Cardiac septum (tissue), 1 donor: ENCODE results near the gene SMIM3. TPM values are rescaled to one million over a fixed set of nuclear protein-coding genes. Genes with fewer than 3 reads are reported as not detected.
"Not testable (repeated sequence)": the region's sequence is repeated elsewhere in the genome, so short reads cannot be mapped to it uniquely, and the experiment has no call there.

Source experiments
- DNase-seq: peaks from one replicate; pipeline ENCODE4 v3.0.0-alpha.2; 2020; ENCODE audit warnings: low spot score
- intact Hi-C: fragments of 100-400 bp; cut with DNase I; formaldehyde crosslinking; loops from one replicate; pipeline ENCODE4 v1.14.0; 2022
- total RNA-seq: library from RNA; stranded (reverse); fragmentation: NEBNext Ultra II Directional; extraction: Animal tissue kit (Norgen Biotek cat#: 25700); gene quantifications from one replicate; pipeline ENCODE4 v1.2.1, GENCODE V29; 2021
- donor health status: DM: no; HTN: no; CAD: no.

Gene SMIM3
- total RNA-seq, 1 donor from 2014 or later = 15.3 TPM

GRCh38 chr5:150788977-150789376, 10.4 kb downstream of the SMIM3 start:
- DNase-seq = no peak
- intact Hi-C loops = no loop called here

GRCh38 chr5:150789450-150789849, 10.9 kb downstream of the SMIM3 start:
- intact Hi-C loops = no loop called here
- no peak for DNase-seq

GRCh38 chr5:150789943-150790611, 11.5 kb downstream of the SMIM3 start:
- intact Hi-C loops = no loop called here
- DNase-seq = no peak

- intact Hi-C loops = no loop called here
These were observed 13.0 kb downstream of the SMIM3 start for GRCh38 chr5:150791536-150791935.

GRCh38 chr5:150793423-150793888, 14.9 kb downstream of the SMIM3 start:
- intact Hi-C loops, DNase-seq: not testable (repeated sequence)

More at GRCh38 chr5:150791536-150791935, 13.0 kb downstream of the SMIM3 start:
- DNase-seq = no peak

- intact Hi-C loops = no loop called here
- no peak for DNase-seq
These were observed 16.4 kb downstream of the SMIM3 start for GRCh38 chr5:150794927-150795326.

GRCh38 chr5:150797384-150797783, 18.8 kb downstream of the SMIM3 start:
- no peak for DNase-seq
- intact Hi-C loops = no loop called here

GRCh38 chr5:150801117-150801927, 22.8 kb downstream of the SMIM3 start:
- no peak for DNase-seq
- intact Hi-C loops = loop anchor here (5.0 to 10.0 kb wide), 2 partner anchors 46 to 363 kb away; partner anchors contain the start of gene IRGM

GRCh38 chr5:150804388-150804787, 25.8 kb downstream of the SMIM3 start:
- DNase-seq = no peak
- intact Hi-C loops = loop anchor here (5.0 to 10.0 kb wide), 2 partner anchors 43 to 360 kb away; partner anchors contain the start of gene IRGM

- intact Hi-C loops = loop anchor here (10.0 kb wide), 1 partner anchor 355 kb away; no protein-coding TSS in a partner anchor
These were observed 30.8 kb downstream of the SMIM3 start for GRCh38 chr5:150809363-150809762.

GRCh38 chr5:150815010-150815409, 36.5 kb downstream of the SMIM3 start:
- intact Hi-C loops = no loop called here
- DNase-seq = no peak

More at GRCh38 chr5:150809363-150809762, 30.8 kb downstream of the SMIM3 start:
- no peak for DNase-seq

- intact Hi-C loops = no loop called here
- DNase-seq = no peak
These were observed 38.4 kb downstream of the SMIM3 start for GRCh38 chr5:150816946-150817345.

- DNase-seq = no peak
- intact Hi-C loops = no loop called here
These were observed 51.2 kb downstream of the SMIM3 start for GRCh38 chr5:150829744-150830143.

- DNase-seq, intact Hi-C loops: not testable (repeated sequence)
These were observed 53.3 kb downstream of the SMIM3 start for GRCh38 chr5:150831821-150832220.

- no peak for DNase-seq
- intact Hi-C loops = no loop called here
These were observed 57.5 kb downstream of the SMIM3 start for GRCh38 chr5:150836064-150836463.

GRCh38 chr5:150836703-150837102, 58.1 kb downstream of the SMIM3 start:
- no peak for DNase-seq
- intact Hi-C loops = no loop called here

- intact Hi-C loops = loop anchor here (5.0 to 10.0 kb wide), 3 partner anchors 43 to 381 kb away; no protein-coding TSS in a partner anchor
- not testable (repeated sequence) for DNase-seq
These were observed 66.8 kb downstream of the SMIM3 start for GRCh38 chr5:150845185-150845859.

- intact Hi-C loops = loop anchor here (5.0 to 10.0 kb wide), 3 partner anchors 44 to 381 kb away; no protein-coding TSS in a partner anchor
- not testable (repeated sequence) for DNase-seq
These were observed 67.7 kb downstream of the SMIM3 start, which contains the start of gene IRGM for GRCh38 chr5:150846308-150846653. Gene IRGM (plus strand): TSS chr5:150846521. CDS start chr5:150848124, 1,603 bp downstream.
